H9 (cell line): ENCODE measurements around the gene ATF1. TPM values are rescaled to one million over a fixed set of nuclear protein-coding genes. Genes with fewer than 3 reads are reported as not detected.

Experiments used
- DNase-seq: peaks from one replicate; pipeline ENCODE4 v3.0.0-alpha.2; 2017
- H2AFZ ChIP-seq: one replicate; pipeline ENCODE4 v1.6.1; 2013; ENCODE audit warnings: mild to moderate bottlenecking, low read length, control low read depth, moderate library complexity
- H2AK5ac ChIP-seq: 2 replicates; pipeline ENCODE4 v1.6.1; 2013; ENCODE audit warnings: low read length, control low read depth, mixed read lengths; ENCODE audit not compliant: insufficient read length
- H2BK120ac ChIP-seq: one replicate; pipeline ENCODE4 v1.6.1; 2013; ENCODE audit warnings: low read depth, mild to moderate bottlenecking, low read length, control low read depth, inconsistent platforms; ENCODE audit not compliant: poor library complexity, severe bottlenecking
- H2BK12ac ChIP-seq: 2 replicates; pipeline ENCODE4 v1.6.1; 2013; ENCODE audit warnings: low read length, control low read depth, mixed read lengths, low read depth; ENCODE audit not compliant: insufficient read length
- H2BK15ac ChIP-seq: 2 replicates; pipeline ENCODE4 v1.6.1; 2013; ENCODE audit warnings: low read depth, low read length, control low read depth
- H2BK20ac ChIP-seq: one replicate; pipeline ENCODE4 v1.6.1; 2013; ENCODE audit warnings: low read depth, mild to moderate bottlenecking, low read length, control low read depth, inconsistent platforms; ENCODE audit not compliant: poor library complexity, severe bottlenecking
- H2BK5ac ChIP-seq: 2 replicates; pipeline ENCODE4 v1.6.1; 2013; ENCODE audit warnings: low read length, control low read depth, mixed read lengths; ENCODE audit not compliant: insufficient read length
- H3K14ac ChIP-seq: 2 replicates; pipeline ENCODE4 v1.6.1; 2013; ENCODE audit warnings: low read length, control low read depth; ENCODE audit not compliant: insufficient read depth
- H3K18ac ChIP-seq: 2 replicates; pipeline ENCODE4 v1.6.1; 2013; ENCODE audit warnings: low read depth, mild to moderate bottlenecking, mixed read lengths, low read length, control low read depth; ENCODE audit not compliant: insufficient read length
- H3K23ac ChIP-seq: 2 replicates; pipeline ENCODE4 v1.6.1; 2013; ENCODE audit warnings: low read length, control low read depth, mixed read lengths, low read depth; ENCODE audit not compliant: insufficient read length
- H3K23me2 ChIP-seq: 2 replicates; pipeline ENCODE4 v1.6.1; 2013; ENCODE audit warnings: low read depth, mild to moderate bottlenecking, mixed read lengths, low read length, control low read depth; ENCODE audit not compliant: insufficient read length, poor library complexity, severe bottlenecking
- H3K27ac ChIP-seq: 2 replicates; pipeline ENCODE4 v1.5.1; 2013; ENCODE audit warnings: low read length, control low read depth, mixed read lengths, low read depth; ENCODE audit not compliant: insufficient read length
- H3K27me3 ChIP-seq: 2 replicates; pipeline ENCODE4 v1.6.1; 2013; ENCODE audit warnings: low read length, control low read depth, inconsistent platforms; ENCODE audit not compliant: insufficient read depth
- H3K4ac ChIP-seq: 2 replicates; pipeline ENCODE4 v1.6.1; 2013; ENCODE audit warnings: low read depth, mild to moderate bottlenecking, control low read depth, inconsistent platforms, low read length, moderate library complexity
- H3K4me1 ChIP-seq: 2 replicates; pipeline ENCODE4 v1.6.1; 2013; ENCODE audit warnings: low read length, control low read depth, inconsistent platforms; ENCODE audit not compliant: insufficient read depth
- H3K4me2 ChIP-seq: 2 replicates; pipeline ENCODE4 v1.6.1; 2013; ENCODE audit warnings: low read length, control low read depth, mixed read lengths; ENCODE audit not compliant: insufficient read length, insufficient read depth
- H3K56ac ChIP-seq: 2 replicates; pipeline ENCODE4 v1.6.1; 2013; ENCODE audit warnings: low read depth, mild to moderate bottlenecking, mixed read lengths, low read length, control low read depth; ENCODE audit not compliant: insufficient read length
- H3K79me1 ChIP-seq: 2 replicates; pipeline ENCODE4 v1.6.1; 2013; ENCODE audit warnings: low read depth, mild to moderate bottlenecking, moderate library complexity, low read length, control low read depth, inconsistent platforms; ENCODE audit not compliant: insufficient read depth, poor library complexity, severe bottlenecking
- H3K79me2 ChIP-seq: 2 replicates; pipeline ENCODE4 v1.6.1; 2013; ENCODE audit warnings: low read length, control low read depth, inconsistent platforms; ENCODE audit not compliant: insufficient read depth
- H3K9ac ChIP-seq: 2 replicates; pipeline ENCODE4 v1.6.1; 2013; ENCODE audit warnings: low read length, control low read depth, mixed read lengths; ENCODE audit not compliant: insufficient read length; ENCODE audit errors: extremely low read depth
- H3K9me3 ChIP-seq: one replicate; pipeline ENCODE4 v1.6.1; 2013; ENCODE audit warnings: low read depth, low read length, inconsistent platforms; ENCODE audit not compliant: control insufficient read depth
- H3T11ph ChIP-seq: one replicate; pipeline ENCODE4 v1.6.1; 2013; ENCODE audit warnings: mild to moderate bottlenecking, low read length, control low read depth, inconsistent platforms
- H4K20me1 ChIP-seq: one replicate; pipeline ENCODE4 v1.6.1; 2013; ENCODE audit not compliant: control insufficient read depth, insufficient read length, insufficient read depth
- H4K5ac ChIP-seq: 2 replicates; pipeline ENCODE4 v1.6.1; 2013; ENCODE audit warnings: low read depth, mild to moderate bottlenecking, mixed read lengths, low read length, control low read depth; ENCODE audit not compliant: insufficient read length
- H4K8ac ChIP-seq: replicated peaks from 2 replicates; pipeline ENCODE4 v1.6.1; 2013; ENCODE audit warnings: low read length, control low read depth, mixed read lengths, low read depth; ENCODE audit not compliant: insufficient read length
- H4K91ac ChIP-seq: 2 replicates; pipeline ENCODE4 v1.6.1; 2013; ENCODE audit warnings: low read depth, mild to moderate bottlenecking, moderate library complexity, mixed read lengths, low read length, control low read depth; ENCODE audit not compliant: insufficient read length
- H3K27ac Mint-ChIP-seq, 3 experiments: 2 replicates in 2 of 3; 3 replicates in 1 of 3; pipeline ENCODE4 v1.8.0; 2020 to 2021; ENCODE audit warnings: mixed read lengths in 3 of 3, mild to moderate bottlenecking in 1 of 3, moderate library complexity in 1 of 3
- H3K27me3 Mint-ChIP-seq: 2 replicates; pipeline ENCODE4 v1.8.0; 2021; ENCODE audit warnings: low read depth, mild to moderate bottlenecking, moderate library complexity, mixed read lengths
- H3K36me3 Mint-ChIP-seq, 3 experiments: 2 replicates in 2 of 3; 3 replicates in 1 of 3; pipeline ENCODE4 v1.8.0; 2020 to 2021; ENCODE audit warnings: low read depth in 3 of 3, mixed read lengths in 3 of 3; ENCODE audit not compliant: insufficient read depth in 1 of 3
- H3K4me1 Mint-ChIP-seq, 2 experiments: 2 replicates each; pipeline ENCODE4 v1.8.0; 2020; ENCODE audit warnings: mixed read lengths in 2 of 2
- H3K4me3 Mint-ChIP-seq, 2 experiments: 2 replicates in 1 of 2; 3 replicates in 1 of 2; pipeline ENCODE4 v1.8.0; 2020 to 2021; ENCODE audit warnings: mild to moderate bottlenecking in 2 of 2, mixed read lengths in 2 of 2, moderate library complexity in 1 of 2
- H3K9me3 Mint-ChIP-seq, 2 experiments: 2 replicates in 1 of 2; 3 replicates in 1 of 2; pipeline ENCODE4 v1.8.0; 2020; ENCODE audit warnings: mild to moderate bottlenecking in 2 of 2, mixed read lengths in 2 of 2, moderate library complexity in 1 of 2
- CTCF ChIP-seq: fragments of 200-600 bp; sonication (generic); conservative IDR thresholded peaks from 3 replicates; pipeline ENCODE4 v1.8.0; 2021; ENCODE audit warnings: antibody characterized with exemption, mild to moderate bottlenecking
- WGBS: extraction: QIAGEN DNeasy Blood & Tissue Kit; methylation state at CpG from one replicate; pipeline ENCODE4 v1.1.7; 2013; ENCODE audit warnings: missing lambda C conversion rate, low lambda C conversion rate, mixed read lengths; ENCODE audit not compliant: insufficient read length; ENCODE audit errors: extremely low coverage; 5-methylcytosine and 5-hydroxymethylcytosine counted together
- total RNA-seq: library from RNA; stranded (reverse); gene quantifications from 2 replicates; pipeline ENCODE4 v1.2.1, GENCODE V29; 2021

ATF1 gene
- total RNA-seq, 1 experiment from 2014 or later: 47.8 TPM

DNA sequence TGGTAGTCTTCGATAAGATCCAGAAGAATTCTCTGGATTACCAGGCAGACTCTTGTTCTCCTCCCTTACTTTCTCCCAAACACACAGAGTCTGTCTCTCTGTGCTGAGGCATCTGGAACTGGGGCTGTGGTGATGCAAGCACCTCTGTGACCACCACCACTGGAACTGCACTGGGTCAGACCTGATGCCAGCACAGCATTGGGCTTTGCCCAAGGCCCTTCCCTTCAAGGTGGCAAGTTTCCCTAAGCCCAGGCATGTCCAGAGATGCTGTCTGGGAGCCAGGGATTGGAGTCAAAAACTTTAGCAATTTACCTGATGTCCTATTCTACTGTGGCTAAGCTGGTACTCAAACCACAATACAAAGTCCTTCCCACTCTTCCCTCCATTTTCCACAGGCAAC lies 64.2 kb downstream of the ATF1 start:
- Mint-ChIP-seq H3K27ac (peak overlapping the region in 1 of 3 experiments; percentile 93; a peak in 2 of 7 replicates), H3K36me3 (peaks cover 0 to 5% (median 3%) of the 10 kb centered on the region in 3 experiments; a peak in 4 of 7 replicates), H3K27me3 (no peaks in the 10 kb centered on the region; the same call in 1 of the 2 replicates), H3K4me1 (peaks cover 3 to 4% of the 10 kb centered on the region in 2 experiments; a peak in 1 of 4 replicates), H3K4me3 (no peak overlapping the region), H3K9me3 (peaks cover 3 to 15% of the 10 kb centered on the region in 2 experiments)
- Histone ChIP-seq H4K91ac (no peak overlapping the region), H3K18ac (no peak overlapping the region), H2AK5ac (no peak overlapping the region), H4K20me1 (no peaks in the 10 kb centered on the region), H3K23ac (no peak overlapping the region), H3K56ac (no peak overlapping the region), H2BK120ac (no peak overlapping the region), H3K14ac (no peak overlapping the region), H3K27me3 (no peaks in the 10 kb centered on the region), H2BK12ac (no peak overlapping the region), H2BK5ac (no peak overlapping the region), H2BK15ac (no peak overlapping the region), H3K4ac (no peak overlapping the region), H2BK20ac (no peak overlapping the region), H2AFZ (no peak overlapping the region), H3K79me2 (no peaks in the 10 kb centered on the region), H4K5ac (no peak overlapping the region), H3K9me3 (no peaks in the 10 kb centered on the region), H3K23me2 (no peaks in the 10 kb centered on the region), H3T11ph (no peak overlapping the region), H3K4me2 (no peak overlapping the region), H3K79me1 (no peaks in the 10 kb centered on the region), H4K8ac (no peak overlapping the region), H3K27ac (no peak overlapping the region), H3K4me1 (no peaks in the 10 kb centered on the region), H3K9ac (no peak overlapping the region)
- WGBS: no CpG with 5 or more reads among the region's 1 CpG
- no peak for DNase-seq
- no peak for TF ChIP-seq CTCF
